ENCODE measurements around the gene MAST2. TPM values are rescaled to one million over a fixed set of nuclear protein-coding genes. Genes with fewer than 3 reads are reported as not detected.

MAST2 gene
- total and polyA plus RNA-seq, 2 of the 4 experiments (the other 2 are of a cell fraction): 14.2 to 41.0 TPM

GRCh38 chr1:45892068-45892785 lies 88.8 kb downstream of the MAST2 start:
- H3K4ac ChIP-seq (ENCODE audit: low read depth, low read length): peak overlapping the region; percentile 86
- H3K4me2 ChIP-seq (ENCODE audit: low read depth, low read length): peak overlapping the region; percentile 61
- ChIA-PET POLR2A (ENCODE audit: unreplicated experiment) (interaction anchor here (0.6 to 0.7 kb wide), 2 partner anchors 9 to 862 kb away, joined by 3 to 6 read pairs; no protein-coding TSS in a partner anchor), CTCF (interaction anchor here (0.6 kb wide), 1 partner anchor 448 kb away, joined by 4 read pairs; the partner anchor contains the start of gene NSUN4)
- peak overlapping the region; percentile 81 to 82 for H4K8ac ChIP-seq (ENCODE audit: low read depth in 2 of 2, low read length in 2 of 2)
- peak overlapping the region; percentile 78 for H4K5ac ChIP-seq (ENCODE audit: low read depth, low read length)
- TF ChIP-seq MAFK (IDR thresholded peaks at IDR 0.05; ENCODE audit: low read depth, low read length) (no peak), FOS (IDR thresholded peaks at IDR 0.05; ENCODE audit: low read depth, low read length) (peak; percentile 32; the same call in 1 of the 2 replicates)
- peak overlapping the region; percentile 60 for H3K27ac ChIP-seq (ENCODE audit: insufficient read depth, low read length)
- no peaks in the 10 kb centered on the region for H3K27me3 ChIP-seq (ENCODE audit: control insufficient read depth, insufficient read depth, low read length)
- peak overlapping the region; percentile 77 for H2BK120ac ChIP-seq (ENCODE audit: low read depth, low read length)
- peak overlapping the region; percentile 81 for H3K18ac ChIP-seq (ENCODE audit: low read depth, low read length)
- H2AK5ac ChIP-seq (ENCODE audit: low read depth, low read length): no peak overlapping the region
- no peak overlapping the region for H2AFZ ChIP-seq (replicated peaks; ENCODE audit: low read length, poor library complexity)
- BruUV-seq (replicated peaks): no TSS peak
- no peak overlapping the region for H3K4me3 ChIP-seq (ENCODE audit: insufficient read depth, low read depth, low read length)
- in situ Hi-C loops (cut with MboI; ENCODE audit: low sequenced_read_pairs): no loop called here
- peaks cover 35 to 49% of the 10 kb centered on the region in 2 experiments for H3K79me1 ChIP-seq (ENCODE audit: low read depth in 1 of 2, low read length in 2 of 2)
- no CpG with 5 or more reads among the region's 6 CpGs for WGBS, 2 experiments (ENCODE audit: extremely low coverage in 2 of 2, insufficient read length in 1 of 2)
- H2AK9ac ChIP-seq (replicated peaks; ENCODE audit: low read depth, low read length, poor library complexity): no peak overlapping the region
- peak; percentile 94 for DNase-seq
- no peaks in the 10 kb centered on the region for H3K9me1 ChIP-seq (ENCODE audit: insufficient read depth, low read length)
- intact Hi-C loops (cut with micrococcal nuclease): no loop called here
- H2BK5ac ChIP-seq (ENCODE audit: low read depth, low read length, poor library complexity, severe bottlenecking): peak overlapping the region; percentile 88
- ATAC-seq (ENCODE audit: low read depth): peak; percentile 86
- peak overlapping the region; percentile 44 for H3K14ac ChIP-seq (replicated peaks; ENCODE audit: low read depth, low read length)
- H3K9me3 ChIP-seq (ENCODE audit: control insufficient read depth, insufficient read depth, low read length): no peaks in the 10 kb centered on the region
- H4K91ac ChIP-seq (ENCODE audit: insufficient read depth, low read depth, low read length): peak overlapping the region; percentile 58
- dilution Hi-C loops (cut with HindIII; ENCODE audit: low sequenced_read_pairs, unreplicated experiment): no loop called here
- no peaks in the 10 kb centered on the region for H3K36me3 ChIP-seq (ENCODE audit: control insufficient read depth, insufficient read depth, low read length)
- peaks cover 6% of the 10 kb centered on the region for H3K4me1 ChIP-seq (ENCODE audit: control insufficient read depth, insufficient read depth, low read length)
- no peak overlapping the region; the same call in 1 of the 2 replicates for H3K56ac ChIP-seq (ENCODE audit: extremely low read depth, insufficient read depth, low read length)
- H2BK15ac ChIP-seq (ENCODE audit: low read depth, low read length): peak overlapping the region; percentile 91; the same call in 1 of the 3 replicates
- H3K23ac ChIP-seq (ENCODE audit: low read depth, low read length): peak overlapping the region; percentile 86; the same call in 1 of the 2 replicates
- peak overlapping the region; percentile 43; the same call in 1 of the 2 replicates for H3K9ac ChIP-seq (ENCODE audit: low read depth, low read length)
- peak overlapping the region; percentile 81 for H2BK20ac ChIP-seq (ENCODE audit: low read depth, low read length)
- no peaks in the 10 kb centered on the region for H4K20me1 ChIP-seq (ENCODE audit: insufficient read depth, low read length)

All from IMR-90 (cell line).